DOHH2 (cell line): ENCODE results near the gene STK4.

Source experiments
- CTCF ChIP-seq: fragments of 200-600 bp; sonication (generic); IDR thresholded peaks from one replicate; pipeline ENCODE4 v1.5.1; 2014; ENCODE audit warnings: antibody characterized with exemption, mild to moderate bottlenecking, low read depth, low read length; ENCODE audit not compliant: poor library complexity, severe bottlenecking
- EZH2phosphoT487 ChIP-seq: fragments of 200-600 bp; sonication (generic); IDR thresholded peaks from 2 replicates; pipeline ENCODE4 v1.6.1; 2017; ENCODE audit warnings: borderline replicate concordance, mild to moderate bottlenecking, antibody characterized with exemption, low read length, moderate library complexity, mixed read lengths

GRCh38 chr20:45087097-45087790 lies 120.9 kb downstream of the STK4 start:
- TF ChIP-seq EZH2phosphoT487 (no peak), CTCF (no peak)
